Measurements from ENCODE around the gene DMD.

GRCh38 chrX:31870267-31870666 is 1341.1 kb downstream of the DMD start:
- TF ChIP-seq POLR2AphosphoS5 (IDR thresholded peaks at IDR 0.05; ENCODE audit: low read depth, low read length) (no peak), SIN3A (IDR thresholded peaks at IDR 0.05; ENCODE audit: borderline replicate concordance, insufficient read depth, low read length) (no peak), REST (IDR thresholded peaks at IDR 0.05; ENCODE audit: insufficient read depth in 1 of 2, low read depth in 2 of 2, low read length in 2 of 2) (no peak), TAF1 (IDR thresholded peaks at IDR 0.05; ENCODE audit: borderline replicate concordance, insufficient read depth, low read length) (no peak)
